Lung (tissue), 12 donors: ENCODE data around the gene PTS. TPM values are rescaled to one million over a fixed set of nuclear protein-coding genes. Genes with fewer than 3 reads are reported as not detected.

Experiments used
- ATAC-seq: fragments of 200-7000 bp; cut with Tn5 transposase; one replicate; pipeline ENCODE4 v1.9.1; 2020; ENCODE audit warnings: moderate number of reproducible peaks; ENCODE audit not compliant: insufficient read depth, low FRiP score
- DNase-seq, 3 donors: peaks; one replicate each; pipeline ENCODE4 v3.0.0-alpha.2; 2013 to 2017
- H3K27ac ChIP-seq, 2 donors: one replicate each; pipeline ENCODE4 v1.5.1; 2013; ENCODE audit warnings: mild to moderate bottlenecking in 2 of 2, moderate library complexity in 2 of 2, control low read depth in 1 of 2, inconsistent platforms in 1 of 2, low read depth in 1 of 2, low read length in 1 of 2
- H3K27me3 ChIP-seq, 3 donors: one replicate each; pipeline ENCODE4 v1.5.1; 2013; ENCODE audit warnings: low read length in 2 of 3; ENCODE audit not compliant: control insufficient read depth in 3 of 3, insufficient read depth in 3 of 3
- H3K36me3 ChIP-seq, 4 donors: one replicate each; pipeline ENCODE4 v1.5.1; 2013; ENCODE audit warnings: low read length in 4 of 4, mild to moderate bottlenecking in 1 of 4, moderate library complexity in 1 of 4; ENCODE audit not compliant: control insufficient read depth in 4 of 4, insufficient read depth in 4 of 4
- H3K4me1 ChIP-seq, 5 donors: one replicate each; pipeline ENCODE4 v1.5.1; 2013; ENCODE audit warnings: low read length in 5 of 5, mild to moderate bottlenecking in 2 of 5, moderate library complexity in 1 of 5; ENCODE audit not compliant: control insufficient read depth in 5 of 5, insufficient read depth in 5 of 5
- H3K4me3 ChIP-seq: one replicate; pipeline ENCODE4 v1.5.1; 2013; ENCODE audit warnings: mild to moderate bottlenecking, control low read depth, moderate library complexity
- H3K9ac ChIP-seq, 2 donors: one replicate each; pipeline ENCODE4 v1.5.1; 2013; ENCODE audit warnings: low read length in 2 of 2, control low read depth in 1 of 2; ENCODE audit not compliant: insufficient read depth in 1 of 2
- H3K9me3 ChIP-seq, 4 donors: one replicate each; pipeline ENCODE4 v1.5.1; 2013; ENCODE audit warnings: low read length in 3 of 4, mild to moderate bottlenecking in 1 of 4, moderate library complexity in 1 of 4; ENCODE audit not compliant: control insufficient read depth in 4 of 4, insufficient read depth in 3 of 4
- CTCF ChIP-seq: IDR thresholded peaks from 2 replicates; pipeline ENCODE4 v1.5.1; 2012; ENCODE audit warnings: mild to moderate bottlenecking; ENCODE audit errors: control extremely low read depth, extremely low read depth
- WGBS, 2 donors: extraction: QIAGEN DNeasy Blood & Tissue Kit; methylation state at CpG; one replicate each; pipeline ENCODE4 v1.1.7; 2013; 5-methylcytosine and 5-hydroxymethylcytosine counted together
- polyA plus RNA-seq, 2 donors: library from polyadenylated mRNA; stranded (reverse); fragments of 200-250 nt; gene quantifications; one replicate each; pipeline ENCODE4 v1.2.1, GENCODE V29; 2013
- total RNA-seq, 2 donors: library from RNA; depleted of rRNA in 1 of 2; stranded (reverse); fragments of >200 nt in 1 of 2; gene quantifications; one replicate each; pipeline ENCODE4 v1.2.1, GENCODE V29; 2014 to 2021
- donor health status: control.
- donor health status: control.
- donor health status: Bipolar disorder and iron deficiency.
- donor health status: healthy.
- donor health status: DM: yes; HTN: yes; CAD: no.

Gene PTS
- total and polyA plus RNA-seq, 4 donors, result 19.3 to 60.5 (median 25.1) TPM

GRCh38 chr11:112265659-112266409, 39.6 kb downstream of the PTS start:
- DNase-seq (no peak), ATAC-seq (no peak)
- Histone ChIP-seq H3K27me3 (no peaks in the 10 kb centered on the region), H3K4me3 (no peak overlapping the region), H3K36me3 (peaks cover 0 to 1% (median 0%) of the 10 kb centered on the region in 4 donors), H3K9me3 (no peaks in the 10 kb centered on the region), H3K4me1 (no peaks in the 10 kb centered on the region), H3K9ac (no peak overlapping the region), H3K27ac (no peak overlapping the region)
- no peak for TF ChIP-seq CTCF
- WGBS, 2 donors, result 66 to 89% methylated on average over 11 of the region's 11 CpGs

- TF ChIP-seq CTCF, result no peak
- no peak for DNase-seq
- no peaks in the 10 kb centered on the region for H3K4me1 ChIP-seq
- H3K27ac ChIP-seq, result no peak overlapping the region
- no peak for ATAC-seq
- H3K36me3 ChIP-seq, result peaks cover 0 to 2% (median 0%) of the 10 kb centered on the region in 4 donors
- no peaks in the 10 kb centered on the region for H3K27me3 ChIP-seq
- H3K9ac ChIP-seq, result no peak overlapping the region
- 85% methylated on average over 3 of the region's 3 CpGs for WGBS, 2 donors
- H3K4me3 ChIP-seq, result no peak overlapping the region
- H3K9me3 ChIP-seq, result no peaks in the 10 kb centered on the region
These were observed 40.2 kb downstream of the PTS start for GRCh38 chr11:112266410-112266778.

- Histone ChIP-seq H3K36me3 (peaks cover 0 to 2% (median 0%) of the 10 kb centered on the region in 4 donors), H3K4me3 (no peak overlapping the region), H3K27me3 (no peaks in the 10 kb centered on the region), H3K27ac (no peak overlapping the region), H3K4me1 (no peaks in the 10 kb centered on the region), H3K9me3 (no peaks in the 10 kb centered on the region), H3K9ac (no peak overlapping the region)
- ATAC-seq (no peak), DNase-seq (no peak)
- WGBS, 2 donors, result 49 to 68% methylated on average over 5 of the region's 5 CpGs
- TF ChIP-seq CTCF, result no peak
These were observed 41.0 kb downstream of the PTS start for GRCh38 chr11:112267188-112267591.
